K562 (cell line): ENCODE measurements around the gene MAST3. TPM values are rescaled to one million over a fixed set of nuclear protein-coding genes. Genes with fewer than 3 reads are reported as not detected.

Experiments used
- ATAC-seq: fragments of 200-7000 bp; cut with Tn5 transposase; 3 replicates; pipeline ENCODE4 v1.9.1; 2020; ENCODE audit warnings: moderate library complexity
- BruUV-seq: library from RNA; stranded (reverse); fragments of 400-500 nt; replicated peaks from 2 replicates; lab custom pipeline; 2021; lab: Mats Ljungman, UMichigan
- CTCF ChIA-PET: fragments of 300-600 bp; formaldehyde crosslinking; extraction: SDS; loops from one replicate; lab custom pipeline; 2021; ENCODE audit warnings: low intra/inter-chr PET ratio; lab: Yijun Ruan, JAX
- POLR2A ChIA-PET: fragments of 300-600, 350-650 bp; sonication (Branson Sonifier 250); formaldehyde crosslinking; extraction: SDS; loops from one replicate; lab custom pipeline; 2021; ENCODE audit warnings: antibody characterized with exemption, inconsistent platforms; lab: Yijun Ruan, JAX
- DNase-seq, 4 experiments: peaks; one replicate each; pipeline versions ENCODE4 v3.0.0 to v3.0.0-alpha.2; 2011 to 2018; ENCODE audit warnings: low spot score in 3 of 4, mixed read lengths in 3 of 4; ENCODE audit errors: extremely low read depth in 1 of 4
- FAIRE-seq: peaks from 2 replicates; lab custom pipeline; 2011; peaks lifted over from hg19 to GRCh38; lab: Jason Lieb, UNC
- H2AFZ ChIP-seq: 2 replicates; pipeline ENCODE4 v1.6.0; 2011; ENCODE audit warnings: low read depth, low read length, control low read depth, inconsistent platforms
- H3K27ac ChIP-seq: fragments of 200-600 bp; 3 replicates; pipeline ENCODE4 v1.8.0; 2011; ENCODE audit warnings: low read depth, mild to moderate bottlenecking, control low read depth, inconsistent platforms, low read length, moderate library complexity, mixed read lengths; ENCODE audit errors: extremely low read depth
- H3K27me3 ChIP-seq, 2 experiments: fragments of 300-600 bp in 1 of 2; 2 replicates in 1 of 2; 3 replicates in 1 of 2; pipeline versions ENCODE4 v1.6.0 to v1.8.0; 2011; ENCODE audit warnings: inconsistent platforms in 2 of 2, low read length in 2 of 2, mild to moderate bottlenecking in 1 of 2, mixed read lengths in 1 of 2, moderate library complexity in 1 of 2; ENCODE audit not compliant: control insufficient read depth in 2 of 2, insufficient read depth in 2 of 2
- H3K36me3 ChIP-seq: fragments of 300-600 bp; 3 replicates; pipeline ENCODE4 v1.8.0; 2011; ENCODE audit warnings: mild to moderate bottlenecking, low read length, inconsistent platforms; ENCODE audit not compliant: control insufficient read depth, insufficient read depth
- H3K4me1 ChIP-seq, 2 experiments: fragments of 200-600 bp in 1 of 2; replicated peaks in 1 of 2; 2 replicates in 1 of 2; 3 replicates in 1 of 2; pipeline versions ENCODE4 v1.5.1 to v1.8.0; 2011; ENCODE audit warnings: inconsistent platforms in 2 of 2, low read length in 2 of 2, mild to moderate bottlenecking in 1 of 2, mixed read lengths in 1 of 2, moderate library complexity in 1 of 2; ENCODE audit not compliant: control insufficient read depth in 2 of 2, insufficient read depth in 2 of 2
- H3K4me2 ChIP-seq: 2 replicates; pipeline ENCODE4 v1.6.1; 2011; ENCODE audit warnings: low read length, control low read depth, inconsistent platforms, mixed read lengths; ENCODE audit not compliant: insufficient read depth
- H3K4me3 ChIP-seq: fragments of 200-600 bp; sonication (generic), shearing (Covaris generic); 2 replicates; pipeline ENCODE4 v1.5.1; 2016; ENCODE audit warnings: control low read depth, inconsistent platforms
- H3K79me2 ChIP-seq: fragments of 200-600 bp; 3 replicates; pipeline ENCODE4 v1.8.0; 2011; ENCODE audit warnings: low read length, inconsistent platforms; ENCODE audit not compliant: control insufficient read depth, insufficient read depth
- H3K9ac ChIP-seq, 2 experiments: 2 replicates each; pipeline versions ENCODE4 v1.6.0 to v1.6.1; 2011; ENCODE audit warnings: low read depth in 2 of 2, low read length in 2 of 2, control low read depth in 1 of 2, inconsistent platforms in 1 of 2, mild to moderate bottlenecking in 1 of 2, mixed read lengths in 1 of 2; ENCODE audit not compliant: insufficient read depth in 1 of 2
- H3K9me1 ChIP-seq: one replicate; pipeline ENCODE4 v1.6.0; 2011; ENCODE audit warnings: inconsistent platforms, mild to moderate bottlenecking, low read length, moderate library complexity; ENCODE audit not compliant: control insufficient read depth, insufficient read depth
- H3K9me3 ChIP-seq: replicated peaks from 2 replicates; pipeline ENCODE4 v1.5.1; 2011; ENCODE audit warnings: low read depth, low read length, inconsistent platforms; ENCODE audit not compliant: control insufficient read depth, insufficient read depth
- H4K20me1 ChIP-seq: replicated peaks from 2 replicates; pipeline ENCODE4 v1.6.1; 2011; ENCODE audit warnings: low read length, inconsistent platforms, mixed read lengths; ENCODE audit not compliant: control insufficient read depth, insufficient read depth
- ATF1 ChIP-seq, 2 experiments: fragments of 450-650 bp in 1 of 2; IDR thresholded peaks; 2 replicates each; pipeline ENCODE4 v1.6.1; 2016; ENCODE audit warnings: missing compliant biosample characterization in 1 of 2, missing genetic modification characterization in 1 of 2
- CBFB ChIP-seq: sonication (generic); formaldehyde crosslinking; IDR thresholded peaks from 2 replicates; pipeline ENCODE4 v1.4.0; 2020; ENCODE audit warnings: mild to moderate bottlenecking, missing genetic modification reagents
- MBD2 ChIP-seq: sonication (generic); IDR thresholded peaks from 2 replicates; pipeline ENCODE4 v1.6.1; 2016; ENCODE audit warnings: low read depth, borderline replicate concordance
- NUFIP1 ChIP-seq: fragments of 450-650 bp; IDR thresholded peaks from 2 replicates; pipeline ENCODE4 v1.6.1; 2018; ENCODE audit not compliant: partially characterized antibody
- SIN3A ChIP-seq, 2 experiments: fragments of 150-350 bp in 1 of 2; IDR thresholded peaks; 2 replicates each; pipeline ENCODE4 v1.6.1; 2011 to 2016; ENCODE audit warnings: borderline replicate concordance in 2 of 2, low read depth in 2 of 2, low read length in 2 of 2, mild to moderate bottlenecking in 2 of 2, moderate library complexity in 2 of 2; ENCODE audit not compliant: control insufficient read depth in 1 of 2
- TCF3 ChIP-seq: sonication (generic); formaldehyde crosslinking; IDR thresholded peaks from 2 replicates; pipeline ENCODE4 v1.4.0; 2020; ENCODE audit warnings: mild to moderate bottlenecking, missing genetic modification reagents
- ZKSCAN3 ChIP-seq: fragments of 250-450 bp; sonication (Bioruptor Pico); IDR thresholded peaks from 2 replicates; pipeline ENCODE4 v1.4.0; 2020
- WGBS: fragments of 100-300 bp; shearing (Covaris generic); methylation state at CpG from one replicate; pipeline ENCODE4 v1.1.6; 2016; ENCODE audit warnings: low coverage, mixed read lengths; ENCODE audit not compliant: insufficient coverage; ENCODE audit errors: missing lambda C conversion rate; 5-methylcytosine and 5-hydroxymethylcytosine counted together
- in situ Hi-C: fragments of 300-500 bp; cut with MboI; formaldehyde crosslinking; loops from 4 replicates; pipeline ENCODE4 v1.15.0; 2018; ENCODE audit warnings: inconsistent platforms, mixed read lengths
- intact Hi-C: fragments of 100-400 bp; cut with micrococcal nuclease; formaldehyde crosslinking; loops from 2 replicates; pipeline ENCODE4 v1.14.2; 2022
- polyA plus RNA-seq, 8 experiments: library from polyadenylated mRNA; depleted of rRNA in 4 of 8; stranded (reverse) in 5 of 8; unstranded in 3 of 8; fragments of >200 nt; fragmentation: Nextera tagmentation in 2 of 8; fragmentation: Illumina TruSeq in 1 of 8; extraction: Ambion mirVana in 2 of 8; extraction: Trizol in 1 of 8; gene quantifications; 2 replicates each; pipeline versions ENCODE4 v1.2.1 to v1.2.3, GENCODE V29; 2011 to 2014; ENCODE audit warnings: inconsistent platforms in 1 of 8, missing spikeins in 1 of 8
- total RNA-seq, 7 experiments: library from RNA; depleted of rRNA in 6 of 7; stranded (reverse); fragments of >200 nt in 6 of 7; fragmentation: Illumina TruSeq in 2 of 7; extraction: Trizol in 2 of 7; gene quantifications; 2 replicates each; pipeline versions ENCODE4 v1.2.1 to v1.2.3, GENCODE V29; 2011 to 2021; ENCODE audit warnings: low replicate concordance in 1 of 7
- TF ChIP-seq, protein P1 (sequence below): fragments of 450-650 bp; IDR thresholded peaks from 2 replicates; pipeline ENCODE4 v1.6.1; 2016; ENCODE audit warnings: mild to moderate bottlenecking, moderate library complexity

MAST3 gene
- total and polyA plus RNA-seq, 9 of the 15 experiments (the other 6 are each of a cell fraction or from before 2014, with no cell fraction given), result 0.94 to 9.9 (median 2.4) TPM

DNA sequence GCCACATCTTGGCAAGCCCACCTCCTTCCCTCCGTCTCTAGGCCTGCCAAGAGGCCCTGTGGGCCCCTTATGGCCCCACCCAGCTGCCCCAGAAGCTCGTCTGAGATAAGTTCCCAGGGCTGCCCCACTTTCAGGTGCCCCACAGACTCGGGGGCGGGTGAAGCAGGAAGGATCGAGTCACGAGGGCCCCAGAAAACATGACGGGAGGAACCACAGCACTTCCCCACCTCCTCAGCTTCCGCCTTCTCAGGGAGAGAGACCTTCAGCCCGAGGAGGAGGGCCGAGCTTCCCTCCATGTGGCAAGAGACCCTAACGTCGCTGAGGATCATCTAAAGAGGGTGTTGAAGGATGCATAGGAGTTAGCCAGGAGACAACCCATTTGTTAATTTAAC, 6.4 kb upstream of the MAST3 start (continued):
- no peak for TF ChIP-seq SIN3A (IDR thresholded peaks at IDR 0.05; ENCODE audit: borderline replicate concordance in 2 of 2, control insufficient read depth in 1 of 2, low read depth in 2 of 2, low read length in 2 of 2)
- TF ChIP-seq TCF3, result peak; percentile 59
- no peak for TF ChIP-seq NUFIP1
- no peak for TF ChIP-seq CBFB
- TF ChIP-seq, all 486 proteins: peak for 58

DNA sequence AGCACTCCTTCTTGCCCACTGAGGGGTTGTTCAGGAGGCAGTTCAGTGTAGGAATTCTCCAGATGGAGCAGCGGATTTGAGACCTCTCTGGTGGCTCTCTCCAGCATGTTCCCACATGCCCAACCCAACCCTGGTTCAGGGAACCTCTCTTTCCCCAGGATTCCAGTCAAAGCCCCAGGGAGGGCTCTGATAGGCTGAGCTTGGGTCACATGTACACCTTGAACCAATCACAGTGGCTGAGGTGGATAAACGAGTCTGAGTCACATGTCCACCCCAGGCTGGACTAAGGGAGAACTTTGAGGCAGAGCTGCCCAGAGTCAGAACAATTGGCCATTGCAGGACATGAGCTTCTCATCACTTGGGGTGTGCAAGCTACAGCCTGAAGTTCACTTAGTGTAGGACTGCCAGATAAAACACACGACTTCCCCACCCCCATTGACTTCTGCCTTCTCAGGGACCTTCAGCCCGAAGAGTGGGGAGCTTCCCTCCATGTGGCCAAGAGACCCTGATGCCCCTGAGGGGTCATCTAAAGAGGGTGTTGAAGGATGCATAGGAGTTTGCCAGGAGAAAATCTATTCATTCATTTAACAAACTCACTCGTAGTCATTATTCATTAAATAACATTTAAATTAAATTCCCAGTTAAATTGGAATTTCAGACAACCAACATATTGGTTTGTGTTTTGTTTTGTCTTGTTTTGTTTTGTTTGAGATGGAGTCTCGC, 4.0 kb upstream of the MAST3 start:
- Histone ChIP-seq H3K27ac (peak overlapping the region; percentile 41; the same call in 2 of the 3 replicates), H4K20me1 (no peaks in the 10 kb centered on the region), H3K9ac (no peak overlapping the region), H3K79me2 (peaks cover 7% of the 10 kb centered on the region; the same call in 1 of the 3 replicates), H3K27me3 (no peaks in the 10 kb centered on the region), H3K4me1 (peaks cover 31 to 44% of the 10 kb centered on the region in 2 experiments), H3K4me2 (no peak overlapping the region), H3K4me3 (no peak overlapping the region), H2AFZ (peak overlapping the region; percentile 85), H3K9me1 (peaks cover 3% of the 10 kb centered on the region), H3K9me3 (no peaks in the 10 kb centered on the region), H3K36me3 (no peaks in the 10 kb centered on the region)
- intact Hi-C loops, result no loop called here
- 59% methylated on average over 6 of the region's 6 CpGs for WGBS
- in situ Hi-C loops, result loop anchor here (10.0 kb wide), 1 partner anchor 321 kb away; the partner anchor contains the start of gene SSBP4
- ATAC-seq (peak; percentile 86), FAIRE-seq (peak; percentile 98), DNase-seq (peak; percentile 85 to 91 (median 87))
- no TSS peak for BruUV-seq
- ChIA-PET POLR2A (interaction anchor here (0.8 to 1.0 kb wide), 2 partner anchors 32 to 67 kb away, joined by 3 read pairs; no protein-coding TSS in a partner anchor), CTCF (no interaction called here)
- TF ChIP-seq ZKSCAN3 (CRISPR knock-in tag) (no peak), ATF1 (CRISPR knock-in tag; IDR thresholded peaks at IDR 0.05) (no peak), ATF1 (tag; IDR thresholded peaks at IDR 0.05) (peak; percentile 39; the same call in 1 of the 2 replicates), MBD2 (0 out of 2 replicates have a peak, but pooled peaks have one; percentile 17)
- TF ChIP-seq, protein P1, sequence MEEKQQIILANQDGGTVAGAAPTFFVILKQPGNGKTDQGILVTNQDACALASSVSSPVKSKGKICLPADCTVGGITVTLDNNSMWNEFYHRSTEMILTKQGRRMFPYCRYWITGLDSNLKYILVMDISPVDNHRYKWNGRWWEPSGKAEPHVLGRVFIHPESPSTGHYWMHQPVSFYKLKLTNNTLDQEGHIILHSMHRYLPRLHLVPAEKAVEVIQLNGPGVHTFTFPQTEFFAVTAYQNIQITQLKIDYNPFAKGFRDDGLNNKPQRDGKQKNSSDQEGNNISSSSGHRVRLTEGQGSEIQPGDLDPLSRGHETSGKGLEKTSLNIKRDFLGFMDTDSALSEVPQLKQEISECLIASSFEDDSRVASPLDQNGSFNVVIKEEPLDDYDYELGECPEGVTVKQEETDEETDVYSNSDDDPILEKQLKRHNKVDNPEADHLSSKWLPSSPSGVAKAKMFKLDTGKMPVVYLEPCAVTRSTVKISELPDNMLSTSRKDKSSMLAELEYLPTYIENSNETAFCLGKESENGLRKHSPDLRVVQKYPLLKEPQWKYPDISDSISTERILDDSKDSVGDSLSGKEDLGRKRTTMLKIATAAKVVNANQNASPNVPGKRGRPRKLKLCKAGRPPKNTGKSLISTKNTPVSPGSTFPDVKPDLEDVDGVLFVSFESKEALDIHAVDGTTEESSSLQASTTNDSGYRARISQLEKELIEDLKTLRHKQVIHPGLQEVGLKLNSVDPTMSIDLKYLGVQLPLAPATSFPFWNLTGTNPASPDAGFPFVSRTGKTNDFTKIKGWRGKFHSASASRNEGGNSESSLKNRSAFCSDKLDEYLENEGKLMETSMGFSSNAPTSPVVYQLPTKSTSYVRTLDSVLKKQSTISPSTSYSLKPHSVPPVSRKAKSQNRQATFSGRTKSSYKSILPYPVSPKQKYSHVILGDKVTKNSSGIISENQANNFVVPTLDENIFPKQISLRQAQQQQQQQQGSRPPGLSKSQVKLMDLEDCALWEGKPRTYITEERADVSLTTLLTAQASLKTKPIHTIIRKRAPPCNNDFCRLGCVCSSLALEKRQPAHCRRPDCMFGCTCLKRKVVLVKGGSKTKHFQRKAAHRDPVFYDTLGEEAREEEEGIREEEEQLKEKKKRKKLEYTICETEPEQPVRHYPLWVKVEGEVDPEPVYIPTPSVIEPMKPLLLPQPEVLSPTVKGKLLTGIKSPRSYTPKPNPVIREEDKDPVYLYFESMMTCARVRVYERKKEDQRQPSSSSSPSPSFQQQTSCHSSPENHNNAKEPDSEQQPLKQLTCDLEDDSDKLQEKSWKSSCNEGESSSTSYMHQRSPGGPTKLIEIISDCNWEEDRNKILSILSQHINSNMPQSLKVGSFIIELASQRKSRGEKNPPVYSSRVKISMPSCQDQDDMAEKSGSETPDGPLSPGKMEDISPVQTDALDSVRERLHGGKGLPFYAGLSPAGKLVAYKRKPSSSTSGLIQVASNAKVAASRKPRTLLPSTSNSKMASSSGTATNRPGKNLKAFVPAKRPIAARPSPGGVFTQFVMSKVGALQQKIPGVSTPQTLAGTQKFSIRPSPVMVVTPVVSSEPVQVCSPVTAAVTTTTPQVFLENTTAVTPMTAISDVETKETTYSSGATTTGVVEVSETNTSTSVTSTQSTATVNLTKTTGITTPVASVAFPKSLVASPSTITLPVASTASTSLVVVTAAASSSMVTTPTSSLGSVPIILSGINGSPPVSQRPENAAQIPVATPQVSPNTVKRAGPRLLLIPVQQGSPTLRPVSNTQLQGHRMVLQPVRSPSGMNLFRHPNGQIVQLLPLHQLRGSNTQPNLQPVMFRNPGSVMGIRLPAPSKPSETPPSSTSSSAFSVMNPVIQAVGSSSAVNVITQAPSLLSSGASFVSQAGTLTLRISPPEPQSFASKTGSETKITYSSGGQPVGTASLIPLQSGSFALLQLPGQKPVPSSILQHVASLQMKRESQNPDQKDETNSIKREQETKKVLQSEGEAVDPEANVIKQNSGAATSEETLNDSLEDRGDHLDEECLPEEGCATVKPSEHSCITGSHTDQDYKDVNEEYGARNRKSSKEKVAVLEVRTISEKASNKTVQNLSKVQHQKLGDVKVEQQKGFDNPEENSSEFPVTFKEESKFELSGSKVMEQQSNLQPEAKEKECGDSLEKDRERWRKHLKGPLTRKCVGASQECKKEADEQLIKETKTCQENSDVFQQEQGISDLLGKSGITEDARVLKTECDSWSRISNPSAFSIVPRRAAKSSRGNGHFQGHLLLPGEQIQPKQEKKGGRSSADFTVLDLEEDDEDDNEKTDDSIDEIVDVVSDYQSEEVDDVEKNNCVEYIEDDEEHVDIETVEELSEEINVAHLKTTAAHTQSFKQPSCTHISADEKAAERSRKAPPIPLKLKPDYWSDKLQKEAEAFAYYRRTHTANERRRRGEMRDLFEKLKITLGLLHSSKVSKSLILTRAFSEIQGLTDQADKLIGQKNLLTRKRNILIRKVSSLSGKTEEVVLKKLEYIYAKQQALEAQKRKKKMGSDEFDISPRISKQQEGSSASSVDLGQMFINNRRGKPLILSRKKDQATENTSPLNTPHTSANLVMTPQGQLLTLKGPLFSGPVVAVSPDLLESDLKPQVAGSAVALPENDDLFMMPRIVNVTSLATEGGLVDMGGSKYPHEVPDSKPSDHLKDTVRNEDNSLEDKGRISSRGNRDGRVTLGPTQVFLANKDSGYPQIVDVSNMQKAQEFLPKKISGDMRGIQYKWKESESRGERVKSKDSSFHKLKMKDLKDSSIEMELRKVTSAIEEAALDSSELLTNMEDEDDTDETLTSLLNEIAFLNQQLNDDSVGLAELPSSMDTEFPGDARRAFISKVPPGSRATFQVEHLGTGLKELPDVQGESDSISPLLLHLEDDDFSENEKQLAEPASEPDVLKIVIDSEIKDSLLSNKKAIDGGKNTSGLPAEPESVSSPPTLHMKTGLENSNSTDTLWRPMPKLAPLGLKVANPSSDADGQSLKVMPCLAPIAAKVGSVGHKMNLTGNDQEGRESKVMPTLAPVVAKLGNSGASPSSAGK, result peak; percentile 98
